B cell (primary cell): ENCODE measurements around the gene C11orf16. TPM values are rescaled to one million over a fixed set of nuclear protein-coding genes. Genes with fewer than 3 reads are reported as not detected.

ENCODE experiments used
- ATAC-seq: fragments of 200-7000 bp; cut with Tn5 transposase; one replicate; pipeline ENCODE4 v1.10.0; 2021; ENCODE audit warnings: low read depth, mild to moderate bottlenecking, moderate number of reproducible peaks, moderate library complexity
- CTCF ChIA-PET: fragments of 350-600 bp; sonication (Branson Sonifier 250); formaldehyde crosslinking; loops from one replicate; lab custom pipeline; 2021; ENCODE audit warnings: antibody characterized with exemption, inconsistent platforms; lab: Charles Lee
- POLR2A ChIA-PET: fragments of 350-600 bp; sonication (Branson Sonifier 250); formaldehyde crosslinking; loops from one replicate; lab custom pipeline; 2021; ENCODE audit warnings: antibody characterized with exemption; lab: Charles Lee
- DNase-seq: peaks from one replicate; pipeline ENCODE4 v3.0.0; 2013
- H2AFZ ChIP-seq: 2 replicates; pipeline ENCODE4 v1.6.1; 2012; ENCODE audit warnings: mild to moderate bottlenecking, low read depth, low read length; ENCODE audit not compliant: insufficient read depth, poor library complexity, severe bottlenecking
- H3K27ac ChIP-seq, 2 donors: 1 replicate in 1 of 2; 2 replicates in 1 of 2; pipeline ENCODE4 v1.5.1; 2012 to 2013; ENCODE audit warnings: low read length in 2 of 2, mild to moderate bottlenecking in 2 of 2, moderate library complexity in 1 of 2
- H3K27me3 ChIP-seq, 4 experiments: fragments of 200-600 bp in 1 of 4; sonication (generic) in 1 of 4; replicated peaks in 1 of 4; 1 replicate in 2 of 4; 2 replicates in 2 of 4; pipeline versions ENCODE4 v1.6.1 to v1.7.0; 2013 to 2016; ENCODE audit warnings: low read length in 3 of 4, mild to moderate bottlenecking in 2 of 4, mixed read lengths in 1 of 4, moderate library complexity in 1 of 4; ENCODE audit not compliant: insufficient read depth in 4 of 4, control insufficient read depth in 3 of 4; ENCODE audit errors: control extremely low read depth in 1 of 4
- H3K36me3 ChIP-seq, 2 experiments: replicated peaks in 1 of 2; 1 replicate in 1 of 2; 2 replicates in 1 of 2; pipeline versions ENCODE4 v1.6.1 to v1.7.1; 2013; ENCODE audit warnings: low read length in 1 of 2; ENCODE audit not compliant: insufficient read depth in 2 of 2, control insufficient read depth in 1 of 2; ENCODE audit errors: control extremely low read depth in 1 of 2, extremely low read depth in 1 of 2
- H3K4me1 ChIP-seq, 2 donors: fragments of 200-600 bp in 1 of 2; sonication (generic) in 1 of 2; 1 replicate in 1 of 2; 2 replicates in 1 of 2; pipeline versions ENCODE4 v1.5.1 to v1.6.1; 2013 to 2017; ENCODE audit warnings: low read length in 2 of 2; ENCODE audit not compliant: control insufficient read depth in 2 of 2, insufficient read depth in 2 of 2
- H3K4me2 ChIP-seq: replicated peaks from 2 replicates; pipeline ENCODE3; 2012; ENCODE audit warnings: mild to moderate bottlenecking, low read depth, low read length; ENCODE audit not compliant: poor library complexity, severe bottlenecking
- H3K4me3 ChIP-seq, 5 experiments: fragments of 200-600 bp in 1 of 5; sonication (generic) in 1 of 5; 1 replicate in 3 of 5; 2 replicates in 2 of 5; pipeline versions ENCODE4 v1.5.1 to v1.7.0; 2011 to 2016; ENCODE audit warnings: low read length in 4 of 5, mild to moderate bottlenecking in 4 of 5, low read depth in 2 of 5, control low read depth in 1 of 5, moderate library complexity in 1 of 5; ENCODE audit not compliant: insufficient read depth in 1 of 5; ENCODE audit errors: control extremely low read depth in 1 of 5, extremely low read depth in 1 of 5
- H3K79me2 ChIP-seq: fragments of 200-600 bp; sonication (generic); one replicate; pipeline ENCODE4 v1.6.0; 2016; ENCODE audit warnings: low read length; ENCODE audit not compliant: control insufficient read depth, insufficient read depth
- H3K9ac ChIP-seq: fragments of 200-600 bp; sonication (generic); 2 replicates; pipeline ENCODE4 v1.6.1; 2017; ENCODE audit warnings: mild to moderate bottlenecking, low read length, moderate library complexity
- H3K9me3 ChIP-seq, 3 donors: one replicate each; pipeline versions ENCODE4 v1.6.1 to v1.7.1; 2013; ENCODE audit warnings: low read length in 2 of 3; ENCODE audit not compliant: control insufficient read depth in 2 of 3, insufficient read depth in 1 of 3; ENCODE audit errors: control extremely low read depth in 1 of 3
- H4K20me1 ChIP-seq: 2 replicates; pipeline ENCODE4 v1.6.0; 2012; ENCODE audit warnings: mild to moderate bottlenecking, low read length; ENCODE audit not compliant: insufficient read depth, control insufficient read depth, poor library complexity, severe bottlenecking
- H3K27ac Mint-ChIP-seq: one replicate; pipeline ENCODE4 v1.8.0; 2021; ENCODE audit warnings: mixed read lengths
- H3K27me3 Mint-ChIP-seq: one replicate; pipeline ENCODE4 v1.8.0; 2021; ENCODE audit warnings: mixed read lengths
- H3K4me1 Mint-ChIP-seq: one replicate; pipeline ENCODE4 v1.8.0; 2021; ENCODE audit warnings: mixed read lengths
- H3K4me3 Mint-ChIP-seq: one replicate; pipeline ENCODE4 v1.8.0; 2021; ENCODE audit warnings: mixed read lengths
- H3K9me3 Mint-ChIP-seq: one replicate; pipeline ENCODE4 v1.8.0; 2022; ENCODE audit warnings: mixed read lengths; ENCODE audit not compliant: insufficient read depth
- EZH2 ChIP-seq: IDR thresholded peaks from 2 replicates; pipeline ENCODE4 v1.6.1; 2012; ENCODE audit warnings: borderline replicate concordance, low read depth, mild to moderate bottlenecking, moderate library complexity, low read length; ENCODE audit not compliant: insufficient read depth, poor library complexity, severe bottlenecking
- whole genome bisulfite sequencing: methylation state at CpG from one replicate; pipeline ENCODE4 v1.1.5; 2013; ENCODE audit warnings: missing lambda C conversion rate; ENCODE audit not compliant: insufficient coverage; 5-methylcytosine and 5-hydroxymethylcytosine counted together
- intact Hi-C: fragments of 100-400 bp; cut with micrococcal nuclease; formaldehyde crosslinking; loops from one replicate; pipeline ENCODE4 v1.10.0; 2022
- polyA plus RNA-seq: library from polyadenylated mRNA; depleted of rRNA; stranded (reverse); fragments of >200 nt; gene quantifications from 2 replicates; pipeline ENCODE4 v1.2.3, GENCODE V29; 2012
- total RNA-seq, 2 donors: library from RNA; stranded (reverse); fragments of 120-200 nt in 1 of 2; gene quantifications; 1 replicate in 1 of 2; 2 replicates in 1 of 2; pipeline versions ENCODE4 v1.2.3 to v1.2.4, GENCODE V29; 2013 to 2022
- TF ChIP-seq, protein P1 (sequence below): fragments of 200-600 bp; IDR thresholded peaks from one replicate; pipeline ENCODE4 v1.8.0; 2022; ENCODE audit warnings: antibody characterized with exemption, mild to moderate bottlenecking

C11orf16 gene
- total and polyA plus RNA-seq, 2 donors (not counting 1 experiment from before 2014, with no cell fraction given): not detected

DNA sequence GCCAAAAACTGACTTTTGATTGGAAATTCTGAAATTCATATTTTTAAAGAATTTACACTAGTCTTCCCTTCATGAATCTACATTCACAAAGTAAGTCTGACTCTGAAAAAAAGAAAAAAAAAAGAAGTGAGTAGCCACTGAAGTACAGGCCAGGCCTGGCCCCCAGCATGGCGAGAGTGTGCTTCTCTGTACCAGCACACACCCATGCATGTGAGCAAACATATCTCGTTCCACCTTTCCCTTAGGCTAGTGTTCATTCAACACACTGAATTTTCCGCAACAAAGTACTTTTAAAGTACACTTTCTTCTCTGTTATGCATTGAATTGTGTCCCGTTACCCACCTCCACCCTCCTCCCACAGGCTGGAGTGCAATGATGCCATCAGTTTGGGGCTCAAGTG, 4.5 kb downstream of the C11orf16 start:
- CTCF ChIA-PET: no interaction called here
- 98% methylated on average over 4 of the region's 4 CpGs for WGBS

DNA sequence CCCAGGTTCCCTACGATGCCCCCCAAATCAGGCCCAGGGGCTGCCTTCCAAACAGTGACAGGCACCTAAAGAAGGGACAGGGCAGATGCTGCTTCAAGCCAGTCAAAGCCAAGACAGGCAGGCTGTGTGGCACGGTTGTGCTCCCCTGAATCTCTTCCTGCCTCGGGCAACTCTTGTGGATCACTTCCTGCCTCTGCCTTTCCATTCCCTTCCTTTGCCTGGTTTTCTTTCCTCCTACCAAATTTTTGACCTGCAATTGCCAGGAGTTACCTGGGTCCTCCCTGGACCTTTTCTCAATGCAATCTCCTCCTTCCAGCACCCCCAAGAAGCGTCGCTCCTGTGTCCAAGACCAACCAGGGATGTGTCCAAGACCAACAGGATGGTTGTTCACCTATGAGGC, 5.5 kb downstream of the C11orf16 start:
- no peak for ATAC-seq

More for the DNA sequence above, 4.5 kb downstream of the C11orf16 start:
- no peaks in the 10 kb centered on the region for H3K4me1 ChIP-seq
- H3K4me1 Mint-ChIP-seq: no peaks in the 10 kb centered on the region
- no peak overlapping the region for H3K27ac ChIP-seq
- H3K27me3 Mint-ChIP-seq: no peaks in the 10 kb centered on the region
- ATAC-seq: no peak
- H3K4me3 Mint-ChIP-seq: no peak overlapping the region
- no peak overlapping the region for H2AFZ ChIP-seq
- no peak for TF ChIP-seq EZH2
- TF ChIP-seq, protein P1, sequence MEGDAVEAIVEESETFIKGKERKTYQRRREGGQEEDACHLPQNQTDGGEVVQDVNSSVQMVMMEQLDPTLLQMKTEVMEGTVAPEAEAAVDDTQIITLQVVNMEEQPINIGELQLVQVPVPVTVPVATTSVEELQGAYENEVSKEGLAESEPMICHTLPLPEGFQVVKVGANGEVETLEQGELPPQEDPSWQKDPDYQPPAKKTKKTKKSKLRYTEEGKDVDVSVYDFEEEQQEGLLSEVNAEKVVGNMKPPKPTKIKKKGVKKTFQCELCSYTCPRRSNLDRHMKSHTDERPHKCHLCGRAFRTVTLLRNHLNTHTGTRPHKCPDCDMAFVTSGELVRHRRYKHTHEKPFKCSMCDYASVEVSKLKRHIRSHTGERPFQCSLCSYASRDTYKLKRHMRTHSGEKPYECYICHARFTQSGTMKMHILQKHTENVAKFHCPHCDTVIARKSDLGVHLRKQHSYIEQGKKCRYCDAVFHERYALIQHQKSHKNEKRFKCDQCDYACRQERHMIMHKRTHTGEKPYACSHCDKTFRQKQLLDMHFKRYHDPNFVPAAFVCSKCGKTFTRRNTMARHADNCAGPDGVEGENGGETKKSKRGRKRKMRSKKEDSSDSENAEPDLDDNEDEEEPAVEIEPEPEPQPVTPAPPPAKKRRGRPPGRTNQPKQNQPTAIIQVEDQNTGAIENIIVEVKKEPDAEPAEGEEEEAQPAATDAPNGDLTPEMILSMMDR: no peak
- no peak overlapping the region for H3K9ac ChIP-seq
- H4K20me1 ChIP-seq: no peaks in the 10 kb centered on the region
- POLR2A ChIA-PET: no interaction called here
- no peak for DNase-seq
- no peaks in the 10 kb centered on the region for H3K9me3 ChIP-seq
- no peaks in the 10 kb centered on the region for H3K36me3 ChIP-seq
- H3K79me2 ChIP-seq: no peaks in the 10 kb centered on the region
- no peaks in the 10 kb centered on the region for H3K27me3 ChIP-seq
- H3K4me2 ChIP-seq: no peak overlapping the region
- H3K4me3 ChIP-seq: no peak overlapping the region
- H3K27ac Mint-ChIP-seq: no peak overlapping the region
- intact Hi-C loops: no loop called here
- no peaks in the 10 kb centered on the region for H3K9me3 Mint-ChIP-seq

More for the DNA sequence above, 5.5 kb downstream of the C11orf16 start:
- H3K27ac Mint-ChIP-seq: no peak overlapping the region
- H3K9me3 ChIP-seq: no peaks in the 10 kb centered on the region
- no peak overlapping the region for H3K4me3 ChIP-seq
- no peaks in the 10 kb centered on the region for H3K4me1 ChIP-seq
- H3K4me1 Mint-ChIP-seq: no peaks in the 10 kb centered on the region
- no peaks in the 10 kb centered on the region for H3K9me3 Mint-ChIP-seq
- no peak for DNase-seq
- H2AFZ ChIP-seq: no peak overlapping the region
- 81% methylated on average over 5 of the region's 5 CpGs for WGBS
- no peak overlapping the region for H3K4me2 ChIP-seq
- intact Hi-C loops: no loop called here
- no peaks in the 10 kb centered on the region for H3K27me3 ChIP-seq
- no peaks in the 10 kb centered on the region for H3K79me2 ChIP-seq
- no peaks in the 10 kb centered on the region for H4K20me1 ChIP-seq
- H3K9ac ChIP-seq: no peak overlapping the region
- H3K4me3 Mint-ChIP-seq: no peak overlapping the region
- no peaks in the 10 kb centered on the region for H3K36me3 ChIP-seq
- POLR2A ChIA-PET: no interaction called here
- H3K27ac ChIP-seq: no peak overlapping the region
- no peak for TF ChIP-seq EZH2
- TF ChIP-seq, protein P1: no peak
- CTCF ChIA-PET: no interaction called here
- H3K27me3 Mint-ChIP-seq: no peaks in the 10 kb centered on the region
